Naive thymus-derived CD8-positive, alpha-beta T cell (primary cell): ENCODE measurements around the gene SMIM14. TPM values are rescaled to one million over a fixed set of nuclear protein-coding genes. Genes with fewer than 3 reads are reported as not detected.
A peak's percentile ranks its signal among the peaks of the same experiment; 100 is the strongest.
"Not testable (repeated sequence)": the region's sequence is repeated elsewhere in the genome, so short reads cannot be mapped to it uniquely, and the experiment has no call there.

Experiments
- ATAC-seq, 2 donors: fragments of 150-1000 bp; cut with Tn5 transposase in 1 of 2; sonication (Bioruptor Pico), chemical (Tn5 transposase) in 1 of 2; 1 replicate in 1 of 2; 2 replicates in 1 of 2; pipeline ENCODE4 v1.10.0; 2021; ENCODE audit warnings: mild to moderate bottlenecking in 2 of 2, moderate library complexity in 2 of 2
- POLR2A ChIA-PET: fragments of 350-600 bp; sonication (Branson Sonifier 250); formaldehyde crosslinking; loops from one replicate; lab custom pipeline; 2021; ENCODE audit warnings: antibody characterized with exemption; lab: Charles Lee
- DNase-seq, 10 donors: peaks; one replicate each; pipeline versions ENCODE4 v3.0.0 to v3.0.0-alpha.2; 2020 to 2022
- H3K27ac Mint-ChIP-seq, 10 donors: one replicate each; pipeline ENCODE4 v1.8.0; 2020 to 2022; ENCODE audit warnings: mild to moderate bottlenecking in 10 of 10, mixed read lengths in 10 of 10, moderate library complexity in 4 of 10, inconsistent platforms in 1 of 10
- H3K27me3 Mint-ChIP-seq, 5 donors: one replicate each; pipeline ENCODE4 v1.8.0; 2021 to 2022; ENCODE audit warnings: mixed read lengths in 5 of 5
- H3K36me3 Mint-ChIP-seq, 3 donors: one replicate each; pipeline ENCODE4 v1.8.0; 2020 to 2022; ENCODE audit warnings: mixed read lengths in 3 of 3, mild to moderate bottlenecking in 2 of 3, inconsistent platforms in 1 of 3
- H3K4me1 Mint-ChIP-seq, 4 donors: one replicate each; pipeline ENCODE4 v1.8.0; 2021 to 2022; ENCODE audit warnings: mixed read lengths in 4 of 4
- H3K4me3 Mint-ChIP-seq, 10 donors: one replicate each; pipeline ENCODE4 v1.8.0; 2020 to 2022; ENCODE audit warnings: mild to moderate bottlenecking in 10 of 10, mixed read lengths in 10 of 10, moderate library complexity in 6 of 10, inconsistent platforms in 1 of 10
- H3K9me3 Mint-ChIP-seq, 9 donors: one replicate each; pipeline ENCODE4 v1.8.0; 2020 to 2022; ENCODE audit warnings: mixed read lengths in 9 of 9, mild to moderate bottlenecking in 3 of 9, inconsistent platforms in 1 of 9, moderate library complexity in 1 of 9
- polyA plus RNA-seq, 3 donors: library from polyadenylated mRNA; unstranded; fragments of 300-500 nt; fragmentation: Illumina TruSeq; gene quantifications; one replicate each; pipeline ENCODE4 v1.2.3, GENCODE V29; 2021
- total RNA-seq, 8 experiments: library from RNA in 2 of 8; stranded (reverse) in 2 of 8; gene quantifications; one replicate each; pipeline ENCODE4 v1.2.3 and lab custom pipeline; 2021 to 2026

Gene SMIM14
- 10 to 100 TPM; 11.5 to 16.8 TPM for total RNA-seq
- polyA plus RNA-seq, result 10 to 100 TPM; 36.5 to 51.9 (median 39.6) TPM
- 0.34 to 37.7 (median 12.4) reads per million in 6 experiments for total RNA-seq (lab: John Stamatoyannopoulos, UW)

DNA sequence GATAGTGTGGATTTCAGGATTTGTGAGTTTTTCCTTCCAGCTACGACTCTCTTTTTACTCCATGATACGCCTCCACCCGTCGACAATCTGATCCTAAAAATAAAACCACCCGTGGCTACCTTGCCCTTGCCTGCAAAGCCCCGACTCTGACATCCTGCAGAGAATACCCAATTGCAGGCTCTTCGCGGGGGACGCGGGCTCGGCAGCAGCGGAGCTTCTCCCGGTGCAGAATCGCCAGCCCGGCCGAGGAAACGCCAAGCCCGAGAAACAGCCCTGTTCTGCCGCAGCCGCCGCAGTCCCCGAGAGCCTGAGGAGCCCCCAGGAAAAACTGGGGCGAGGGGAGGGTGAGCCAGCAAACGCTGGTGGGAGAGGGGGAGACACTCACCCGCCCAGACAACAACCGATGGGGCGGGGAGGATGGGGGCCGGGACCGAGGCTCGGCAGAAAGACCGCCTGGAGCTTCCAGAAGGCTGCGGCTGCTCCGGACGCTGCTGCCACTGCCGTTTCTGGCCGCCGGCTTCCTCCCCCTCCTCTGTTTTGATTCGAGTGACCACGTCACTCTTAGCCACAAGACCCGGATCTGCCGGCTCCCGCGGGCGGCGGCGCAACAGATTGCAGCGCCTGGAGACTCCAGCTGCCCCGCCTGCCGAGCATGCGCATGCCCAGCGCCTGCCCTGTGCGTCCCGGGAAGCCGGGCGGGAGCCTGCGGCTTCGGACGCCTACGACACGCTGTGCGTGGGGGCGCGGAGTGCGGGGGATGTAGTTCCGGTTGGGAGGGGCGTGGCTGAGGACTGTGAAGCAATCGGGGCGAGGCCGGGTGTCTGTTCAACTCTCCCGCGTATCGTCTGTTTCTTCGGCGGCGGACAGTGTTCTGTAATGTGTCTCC is at the start of gene SMIM14:
TSS of gene SMIM14 (minus strand) at position 512 of the 886 bp plus-strand sequence. CDS start 33,720 bp downstream, outside the sequence.
- H3K4me1 Mint-ChIP-seq, result peaks cover 11 to 50% (median 44%) of the 10 kb centered on the region in 4 donors
- peak within 1 kb of the TSS; percentile 82 to 97 (median 92) for H3K4me3 Mint-ChIP-seq
- DNase-seq (peak; percentile 81 to 93 (median 85)), ATAC-seq (peak; percentile 77 to 83)
- no peaks in the 10 kb centered on the region for H3K27me3 Mint-ChIP-seq
- POLR2A ChIA-PET, result interaction anchor here (0.6 to 3.5 kb wide), 11 partner anchors 8 to 825 kb away, joined by 3 to 19 read pairs (median 6); partner anchors contain the start of genes LIAS, N4BP2, PDS5A and RPL9
- H3K27ac Mint-ChIP-seq, result peak within 1 kb of the TSS; percentile 87 to 98 (median 96)
- no peaks in the 10 kb centered on the region for H3K36me3 Mint-ChIP-seq
- H3K9me3 Mint-ChIP-seq, result no peaks in the 10 kb centered on the region

DNA sequence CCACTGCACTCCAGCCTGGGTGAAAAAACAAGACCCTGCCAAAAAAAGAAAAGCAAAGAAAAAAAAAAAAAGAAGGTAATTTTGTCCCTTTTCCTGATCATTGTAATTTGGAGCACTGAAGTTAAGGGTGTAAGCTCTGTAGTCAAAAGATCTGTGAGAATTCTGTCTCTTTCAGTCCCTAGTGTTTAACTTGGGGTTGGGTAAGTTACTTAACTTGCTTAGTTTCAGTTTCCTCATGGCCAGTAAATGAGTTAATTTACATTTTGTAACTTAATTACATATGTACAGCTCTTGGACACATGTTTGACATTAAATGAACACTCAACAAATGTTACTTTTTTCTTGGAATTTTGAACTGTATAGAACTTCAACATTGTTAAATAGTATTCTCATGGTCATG is 48.3 kb upstream of the SMIM14 start:
- DNase-seq, result no peak
- POLR2A ChIA-PET, result no interaction called here
- no peaks in the 10 kb centered on the region for H3K9me3 Mint-ChIP-seq
- H3K27me3 Mint-ChIP-seq, result peaks cover 0 to 3% (median 0%) of the 10 kb centered on the region in 5 donors
- ATAC-seq, result no peak
- no peak overlapping the region for H3K4me3 Mint-ChIP-seq
- H3K27ac Mint-ChIP-seq, result no peak overlapping the region
- no peaks in the 10 kb centered on the region for H3K36me3 Mint-ChIP-seq
- peaks cover 0 to 14% (median 0%) of the 10 kb centered on the region in 4 donors for H3K4me1 Mint-ChIP-seq

- POLR2A ChIA-PET, result no interaction called here
- peaks cover 0 to 17% (median 0%) of the 10 kb centered on the region in 4 donors for H3K4me1 Mint-ChIP-seq
- no peak for DNase-seq
- H3K27ac Mint-ChIP-seq, result no peak overlapping the region
- H3K36me3 Mint-ChIP-seq, result no peaks in the 10 kb centered on the region
- no peak for ATAC-seq
- peaks cover 0 to 3% (median 0%) of the 10 kb centered on the region in 5 donors for H3K27me3 Mint-ChIP-seq
- H3K9me3 Mint-ChIP-seq, result no peaks in the 10 kb centered on the region
- no peak overlapping the region for H3K4me3 Mint-ChIP-seq
Observed at GRCh38 chr4:39685990-39686389, 47.3 kb upstream of the SMIM14 start.

DNA sequence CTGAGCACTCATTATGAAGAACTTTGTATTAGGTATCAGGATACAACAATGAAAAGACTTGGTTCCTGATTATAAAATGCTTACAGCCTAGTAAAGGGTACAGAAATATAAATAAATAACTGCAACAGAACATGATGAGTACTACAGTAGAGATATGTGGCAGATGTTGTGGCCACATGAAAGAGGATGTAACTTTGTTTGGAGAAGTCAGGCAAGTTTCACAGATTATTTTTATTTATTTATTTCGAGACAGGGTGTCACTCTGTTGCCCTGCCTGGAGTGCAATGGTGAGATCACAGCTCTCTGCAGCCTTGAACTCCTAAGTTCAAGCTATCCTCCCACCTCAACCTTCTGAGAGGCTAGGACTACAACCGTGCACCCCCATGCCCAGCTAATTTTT is 43.5 kb upstream of the SMIM14 start:
- ATAC-seq (no peak), DNase-seq (no peak)
- peaks cover 0 to 26% (median under 1%) of the 10 kb centered on the region in 4 donors for H3K4me1 Mint-ChIP-seq
- POLR2A ChIA-PET, result no interaction called here
- no peak overlapping the region for H3K27ac Mint-ChIP-seq
- H3K4me3 Mint-ChIP-seq, result no peak overlapping the region
- no peaks in the 10 kb centered on the region for H3K9me3 Mint-ChIP-seq
- H3K27me3 Mint-ChIP-seq, result peaks cover 0 to 3% (median 0%) of the 10 kb centered on the region in 5 donors
- H3K36me3 Mint-ChIP-seq, result no peaks in the 10 kb centered on the region

- H3K4me3 Mint-ChIP-seq, DNase-seq, H3K9me3 Mint-ChIP-seq, POLR2A ChIA-PET, ATAC-seq, H3K36me3 Mint-ChIP-seq, H3K27me3 Mint-ChIP-seq, H3K27ac Mint-ChIP-seq: not testable (repeated sequence)
- H3K4me1 Mint-ChIP-seq, result peaks cover 0 to 21% (median under 1%) of the 10 kb centered on the region in 4 donors
Observed at GRCh38 chr4:39681003-39681402, 42.3 kb upstream of the SMIM14 start.

GRCh38 chr4:39675681-39676080 is 37.0 kb upstream of the SMIM14 start:
- H3K4me1 Mint-ChIP-seq, H3K27me3 Mint-ChIP-seq, H3K4me3 Mint-ChIP-seq, H3K36me3 Mint-ChIP-seq, POLR2A ChIA-PET, H3K27ac Mint-ChIP-seq, ATAC-seq, DNase-seq, H3K9me3 Mint-ChIP-seq: not testable (repeated sequence)

GRCh38 chr4:39670296-39670695 is 31.6 kb upstream of the SMIM14 start:
- H3K9me3 Mint-ChIP-seq, ATAC-seq, H3K27ac Mint-ChIP-seq, POLR2A ChIA-PET, DNase-seq, H3K27me3 Mint-ChIP-seq, H3K4me1 Mint-ChIP-seq, H3K36me3 Mint-ChIP-seq, H3K4me3 Mint-ChIP-seq: not testable (repeated sequence)

DNA sequence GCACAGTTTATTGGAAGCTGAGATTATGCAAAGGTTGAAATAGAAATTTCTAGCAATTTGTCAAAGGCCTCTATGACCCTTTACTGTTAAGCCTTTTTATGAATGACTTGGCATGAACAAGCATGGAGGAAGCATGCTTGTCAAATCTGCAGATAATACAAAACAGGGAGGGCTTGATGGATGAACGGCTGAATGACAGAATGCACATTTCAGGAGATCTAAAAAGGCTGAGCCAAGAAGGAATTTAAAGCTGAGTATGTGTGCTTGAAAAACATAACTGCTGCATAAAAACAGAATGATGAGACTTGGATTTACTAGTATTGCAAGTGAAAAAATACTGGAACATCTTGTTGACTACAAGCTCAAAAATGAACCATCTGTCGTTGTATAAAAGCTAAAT is 30.2 kb upstream of the SMIM14 start:
- DNase-seq, result no peak
- H3K4me1 Mint-ChIP-seq, result no peaks in the 10 kb centered on the region
- no peak overlapping the region for H3K4me3 Mint-ChIP-seq
- H3K27ac Mint-ChIP-seq, result no peak overlapping the region
- no peaks in the 10 kb centered on the region for H3K36me3 Mint-ChIP-seq
- no peaks in the 10 kb centered on the region for H3K27me3 Mint-ChIP-seq
- POLR2A ChIA-PET, result no interaction called here
- no peak for ATAC-seq
- no peaks in the 10 kb centered on the region for H3K9me3 Mint-ChIP-seq

GRCh38 chr4:39667706-39668105 is 29.0 kb upstream of the SMIM14 start:
- ATAC-seq, result no peak
- POLR2A ChIA-PET, result no interaction called here

GRCh38 chr4:39664828-39665731 is 26.4 kb upstream of the SMIM14 start:
- POLR2A ChIA-PET, result no interaction called here
- Mint-ChIP-seq H3K4me1 (no peaks in the 10 kb centered on the region), H3K36me3 (no peaks in the 10 kb centered on the region), H3K27me3 (no peaks in the 10 kb centered on the region), H3K27ac (no peak overlapping the region), H3K4me3 (no peak overlapping the region), H3K9me3 (no peaks in the 10 kb centered on the region)
- ATAC-seq (no peak), DNase-seq (no peak)

More at GRCh38 chr4:39667706-39668105, 29.0 kb upstream of the SMIM14 start:
- H3K9me3 Mint-ChIP-seq, result no peaks in the 10 kb centered on the region
- H3K27me3 Mint-ChIP-seq, result no peaks in the 10 kb centered on the region
- H3K4me3 Mint-ChIP-seq, result no peak overlapping the region
- no peaks in the 10 kb centered on the region for H3K36me3 Mint-ChIP-seq
- H3K4me1 Mint-ChIP-seq, result no peaks in the 10 kb centered on the region
- H3K27ac Mint-ChIP-seq, result peak overlapping the region in 1 of 10 donors; percentile 66
- DNase-seq, result no peak

DNA sequence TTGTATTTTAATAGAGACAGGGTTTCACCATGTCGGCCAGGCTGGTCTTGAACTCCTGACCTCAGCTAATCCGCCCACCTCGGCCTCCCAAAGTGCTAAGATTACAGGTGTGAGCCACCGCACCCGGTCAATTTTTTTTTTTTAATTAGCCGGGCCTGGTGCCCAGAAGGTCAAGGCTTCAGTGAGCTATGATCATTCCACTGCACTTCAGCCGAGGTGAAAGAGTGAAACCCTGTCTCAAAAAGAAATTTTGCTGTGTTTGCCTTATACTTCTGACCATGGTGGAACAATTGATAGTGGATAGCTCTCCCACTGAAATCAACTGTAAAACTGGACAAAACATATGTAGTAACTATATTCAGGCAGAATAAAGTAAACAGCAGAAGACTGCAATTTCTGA is 24.0 kb upstream of the SMIM14 start:
- ATAC-seq (no peak), DNase-seq (no peak)
- no peak overlapping the region for H3K4me3 Mint-ChIP-seq
- no peaks in the 10 kb centered on the region for H3K9me3 Mint-ChIP-seq
- peaks cover 0 to under 1% (median 0%) of the 10 kb centered on the region in 4 donors for H3K4me1 Mint-ChIP-seq
- no peaks in the 10 kb centered on the region for H3K36me3 Mint-ChIP-seq
- no peaks in the 10 kb centered on the region for H3K27me3 Mint-ChIP-seq
- POLR2A ChIA-PET, result interaction anchor here (0.6 kb wide), 2 partner anchors 133 to 284 kb away, joined by 3 read pairs; no protein-coding TSS in a partner anchor
- H3K27ac Mint-ChIP-seq, result no peak overlapping the region

DNA sequence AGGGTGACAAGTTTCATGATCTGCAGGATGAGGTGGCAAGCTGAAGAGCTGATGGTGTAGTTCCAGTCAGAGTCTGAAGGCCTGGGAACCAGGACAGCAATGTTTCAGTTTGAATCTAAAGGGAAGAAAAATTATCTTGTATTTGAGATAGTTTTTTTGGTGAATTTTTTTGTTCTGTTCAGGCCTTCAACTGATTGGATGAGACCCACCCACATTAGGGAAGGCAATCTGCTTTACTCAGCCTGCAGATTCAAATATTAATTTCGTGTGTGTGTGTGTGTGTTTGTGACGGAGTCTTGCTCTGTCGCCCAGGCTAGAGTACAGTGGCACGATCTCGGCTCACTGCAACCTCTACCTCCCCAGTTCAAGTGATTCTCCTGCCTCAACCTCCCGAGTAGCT is 22.1 kb upstream of the SMIM14 start:
- Mint-ChIP-seq H3K4me3 (no peak overlapping the region), H3K27me3 (no peaks in the 10 kb centered on the region), H3K36me3 (no peaks in the 10 kb centered on the region), H3K4me1 (peaks cover 0 to 7% (median 0%) of the 10 kb centered on the region in 4 donors), H3K27ac (no peak overlapping the region), H3K9me3 (no peaks in the 10 kb centered on the region)
- POLR2A ChIA-PET, result no interaction called here
- no peak for DNase-seq
- no peak for ATAC-seq
